Measurements from ENCODE around the gene C6orf58. TPM values are rescaled to one million over a fixed set of nuclear protein-coding genes. Genes with fewer than 3 reads are reported as not detected.

The C6orf58 gene
- polyA plus RNA-seq, 1 donor (not counting 4 experiments of a cell fraction or from before 2014, with no cell fraction given) = not detected

DNA sequence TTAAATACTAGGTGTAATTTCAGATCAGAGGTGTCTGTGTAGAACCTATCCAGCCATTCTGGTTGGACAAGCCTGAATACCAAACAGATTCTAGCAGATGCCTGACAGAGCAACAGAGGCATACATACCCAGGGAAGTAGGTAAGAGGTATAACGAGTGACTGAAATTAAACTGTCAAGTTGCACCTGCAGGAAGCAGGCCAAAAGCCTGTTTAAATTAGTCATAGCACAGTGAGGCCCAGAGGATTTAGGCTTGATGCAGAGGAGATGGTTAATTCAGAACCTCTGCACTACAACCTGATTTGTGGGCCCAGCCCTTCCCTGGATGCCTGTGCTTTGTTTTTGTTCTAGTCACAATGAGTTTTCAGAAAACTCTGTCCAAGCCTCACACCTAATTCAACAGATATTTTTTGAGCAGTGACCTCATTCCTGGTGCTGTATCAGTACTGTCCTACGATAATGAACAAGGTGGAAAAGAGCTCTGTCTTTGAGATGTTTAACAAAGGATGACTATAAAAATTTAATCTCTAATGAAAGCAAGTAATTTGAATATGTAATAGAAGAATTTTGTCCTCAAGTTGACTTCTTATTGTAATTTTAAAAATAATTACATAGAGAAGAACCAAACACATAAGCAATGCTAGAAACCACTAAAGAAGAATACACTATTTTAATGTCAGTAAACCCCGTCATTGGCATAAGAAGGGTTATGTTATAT, 31.7 kb downstream of the C6orf58 start:
- Histone ChIP-seq H3K27me3 (ENCODE audit: control insufficient read depth, extremely low read depth, insufficient read depth, low read length) (no peaks in the 10 kb centered on the region), H3K9me1 (ENCODE audit: control insufficient read depth, extremely low read depth, insufficient read depth, low read length) (no peaks in the 10 kb centered on the region), H3K4me1 (ENCODE audit: control insufficient read depth, extremely low read depth, insufficient read depth, low read length) (no peaks in the 10 kb centered on the region), H3K4me3 (ENCODE audit: control insufficient read depth in 2 of 3, extremely low read depth in 1 of 3, insufficient read depth in 2 of 3, low read depth in 1 of 3, low read length in 3 of 3) (no peak overlapping the region), H3K36me3 (ENCODE audit: control insufficient read depth in 2 of 2, extremely low read depth in 1 of 2, insufficient read depth in 2 of 2, low read length in 2 of 2) (no peaks in the 10 kb centered on the region), H4K20me1 (ENCODE audit: control insufficient read depth, extremely low read depth, insufficient read depth, low read length) (no peaks in the 10 kb centered on the region), H3K79me2 (ENCODE audit: control insufficient read depth, insufficient read depth, low read length) (no peaks in the 10 kb centered on the region), H2AFZ (ENCODE audit: control insufficient read depth, low read length) (no peak overlapping the region), H3K9ac (ENCODE audit: control insufficient read depth, extremely low read depth, insufficient read depth, low read length) (no peak overlapping the region), H3K27ac (ENCODE audit: control insufficient read depth, insufficient read depth, low read length) (no peak overlapping the region), H3K4me2 (ENCODE audit: control insufficient read depth, extremely low read depth, insufficient read depth, low read depth, low read length) (no peak overlapping the region), H3K9me3 (ENCODE audit: control insufficient read depth, low read depth, low read length) (no peaks in the 10 kb centered on the region)
- dilution Hi-C loops (cut with MboI; ENCODE audit: extremely low pct_ligation_motif_present, low sequenced_read_pairs) = no loop called here
- DNase-seq (ENCODE audit: low read depth, low spot score) (no peak), FAIRE-seq (no peak)
- TF ChIP-seq, protein P1, sequence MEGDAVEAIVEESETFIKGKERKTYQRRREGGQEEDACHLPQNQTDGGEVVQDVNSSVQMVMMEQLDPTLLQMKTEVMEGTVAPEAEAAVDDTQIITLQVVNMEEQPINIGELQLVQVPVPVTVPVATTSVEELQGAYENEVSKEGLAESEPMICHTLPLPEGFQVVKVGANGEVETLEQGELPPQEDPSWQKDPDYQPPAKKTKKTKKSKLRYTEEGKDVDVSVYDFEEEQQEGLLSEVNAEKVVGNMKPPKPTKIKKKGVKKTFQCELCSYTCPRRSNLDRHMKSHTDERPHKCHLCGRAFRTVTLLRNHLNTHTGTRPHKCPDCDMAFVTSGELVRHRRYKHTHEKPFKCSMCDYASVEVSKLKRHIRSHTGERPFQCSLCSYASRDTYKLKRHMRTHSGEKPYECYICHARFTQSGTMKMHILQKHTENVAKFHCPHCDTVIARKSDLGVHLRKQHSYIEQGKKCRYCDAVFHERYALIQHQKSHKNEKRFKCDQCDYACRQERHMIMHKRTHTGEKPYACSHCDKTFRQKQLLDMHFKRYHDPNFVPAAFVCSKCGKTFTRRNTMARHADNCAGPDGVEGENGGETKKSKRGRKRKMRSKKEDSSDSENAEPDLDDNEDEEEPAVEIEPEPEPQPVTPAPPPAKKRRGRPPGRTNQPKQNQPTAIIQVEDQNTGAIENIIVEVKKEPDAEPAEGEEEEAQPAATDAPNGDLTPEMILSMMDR (optimal IDR thresholded peaks at IDR 0.05 in 1 of 3, IDR thresholded peaks at IDR 0.05 in 1 of 3, conservative IDR thresholded peaks at IDR 0.05 in 1 of 3; ENCODE audit: extremely low read depth in 1 of 3, insufficient read depth in 2 of 3, low read length in 3 of 3) = no peak
- TF ChIP-seq EZH2 (IDR thresholded peaks at IDR 0.05; ENCODE audit: low read length) = no peak

GRCh38 chr6:127618729-127619128, 41.8 kb downstream of the C6orf58 start:
- Histone ChIP-seq H4K20me1 (ENCODE audit: control insufficient read depth, extremely low read depth, insufficient read depth, low read length) (no peaks in the 10 kb centered on the region), H3K79me2 (ENCODE audit: control insufficient read depth, insufficient read depth, low read length) (no peaks in the 10 kb centered on the region), H3K9me1 (ENCODE audit: control insufficient read depth, extremely low read depth, insufficient read depth, low read length) (no peaks in the 10 kb centered on the region), H3K9ac (ENCODE audit: control insufficient read depth, extremely low read depth, insufficient read depth, low read length) (no peak overlapping the region), H3K4me1 (ENCODE audit: control insufficient read depth, extremely low read depth, insufficient read depth, low read length) (no peaks in the 10 kb centered on the region), H3K4me2 (ENCODE audit: control insufficient read depth, extremely low read depth, insufficient read depth, low read depth, low read length) (no peak overlapping the region), H3K27me3 (ENCODE audit: control insufficient read depth, extremely low read depth, insufficient read depth, low read length) (peaks cover 8% of the 10 kb centered on the region), H2AFZ (ENCODE audit: control insufficient read depth, low read length) (no peak overlapping the region), H3K4me3 (ENCODE audit: control insufficient read depth in 2 of 3, extremely low read depth in 1 of 3, insufficient read depth in 2 of 3, low read depth in 1 of 3, low read length in 3 of 3) (no peak overlapping the region), H3K27ac (ENCODE audit: control insufficient read depth, insufficient read depth, low read length) (no peak overlapping the region), H3K36me3 (ENCODE audit: control insufficient read depth in 2 of 2, extremely low read depth in 1 of 2, insufficient read depth in 2 of 2, low read length in 2 of 2) (no peaks in the 10 kb centered on the region), H3K9me3 (ENCODE audit: control insufficient read depth, low read depth, low read length) (no peaks in the 10 kb centered on the region)
- TF ChIP-seq, protein P1 (optimal IDR thresholded peaks at IDR 0.05 in 1 of 3, IDR thresholded peaks at IDR 0.05 in 1 of 3, conservative IDR thresholded peaks at IDR 0.05 in 1 of 3; ENCODE audit: extremely low read depth in 1 of 3, insufficient read depth in 2 of 3, low read length in 3 of 3) = no peak
- no peak for TF ChIP-seq EZH2 (IDR thresholded peaks at IDR 0.05; ENCODE audit: low read length)
- dilution Hi-C loops (cut with MboI; ENCODE audit: extremely low pct_ligation_motif_present, low sequenced_read_pairs) = no loop called here
- no peak for FAIRE-seq
- no peak for DNase-seq (ENCODE audit: low read depth, low spot score)
